A172 (cell line): Measurements from ENCODE around the gene CEP95. TPM values are rescaled to one million over a fixed set of nuclear protein-coding genes. Genes with fewer than 3 reads are reported as not detected.
"Not testable (repeated sequence)": the region's sequence is repeated elsewhere in the genome, so short reads cannot be mapped to it uniquely, and the experiment has no call there.

Experiments
- DNase-seq: peaks from one replicate; pipeline ENCODE4 v3.0.0-alpha.2; 2015; ENCODE audit warnings: low spot score
- total RNA-seq: library from RNA; depleted of rRNA; stranded (reverse); fragments of >200 nt; shearing (Covaris generic); gene quantifications from 2 replicates; pipeline ENCODE4 v1.2.3, GENCODE V29; 2014; rRNA removed

Gene CEP95
- total RNA-seq, 1 experiment from 2014 or later, result 36.7 TPM

DNA sequence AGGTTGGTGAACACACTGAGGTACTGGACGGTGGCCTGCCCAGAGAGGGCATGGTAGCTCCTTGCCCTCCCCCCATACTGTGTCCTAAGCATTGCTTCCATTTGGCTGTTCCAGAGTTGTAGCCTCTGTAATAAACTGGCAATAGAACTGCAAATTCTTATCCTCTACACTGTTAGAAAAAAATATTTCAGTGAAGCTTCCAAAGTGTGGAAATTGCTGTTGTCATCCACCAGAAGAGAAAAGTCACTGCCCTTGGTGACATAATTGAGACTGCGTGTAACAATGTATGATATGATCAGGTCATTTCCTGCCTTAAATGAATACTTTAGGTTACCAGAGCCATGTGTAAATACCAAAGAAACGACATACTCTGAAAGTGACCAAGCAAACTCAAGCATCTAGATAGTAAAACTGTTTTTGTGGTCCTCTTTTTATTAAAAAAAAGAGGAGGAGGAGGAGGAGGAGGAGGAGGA is 65.9 kb downstream of the CEP95 start:
- peak; percentile 46 for DNase-seq

DNA sequence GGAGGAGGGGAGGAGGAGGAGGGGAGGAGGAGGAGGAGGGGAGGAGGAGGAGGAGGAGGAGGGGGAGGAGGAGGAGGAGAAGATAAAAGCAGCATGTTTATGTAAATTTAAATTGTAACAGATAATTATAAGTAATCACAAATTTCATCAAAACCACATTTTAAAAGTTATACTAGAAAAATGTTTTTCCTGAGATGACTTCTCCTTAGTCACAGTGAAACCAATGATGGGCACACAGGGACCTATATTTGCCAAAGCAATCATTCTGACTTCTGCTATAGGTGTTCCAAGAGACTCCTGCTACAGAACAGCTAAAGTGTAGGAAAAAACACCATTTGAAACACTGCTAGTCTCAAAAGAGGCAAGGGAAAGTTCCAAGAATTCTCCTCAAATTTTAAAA is 66.4 kb downstream of the CEP95 start:
- no peak for DNase-seq

DNA sequence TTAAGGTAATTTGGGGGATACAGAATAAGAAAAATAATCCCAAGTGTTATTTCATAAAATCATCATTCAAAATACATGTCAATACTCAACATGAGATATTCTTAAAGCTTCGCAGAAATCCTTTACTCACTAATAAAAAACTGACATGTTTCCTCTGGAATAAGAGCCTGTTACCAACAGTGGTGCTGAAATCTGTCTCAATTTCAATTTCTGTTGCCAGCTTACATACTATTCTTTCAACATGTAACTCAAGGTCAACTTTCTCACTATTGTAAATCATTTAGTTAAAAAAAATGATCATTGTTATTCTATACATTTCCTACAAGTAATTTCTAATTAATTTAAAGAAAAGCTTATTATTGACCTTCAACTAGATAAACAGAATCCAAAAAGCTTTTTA is 67.9 kb downstream of the CEP95 start:
- no peak for DNase-seq

DNA sequence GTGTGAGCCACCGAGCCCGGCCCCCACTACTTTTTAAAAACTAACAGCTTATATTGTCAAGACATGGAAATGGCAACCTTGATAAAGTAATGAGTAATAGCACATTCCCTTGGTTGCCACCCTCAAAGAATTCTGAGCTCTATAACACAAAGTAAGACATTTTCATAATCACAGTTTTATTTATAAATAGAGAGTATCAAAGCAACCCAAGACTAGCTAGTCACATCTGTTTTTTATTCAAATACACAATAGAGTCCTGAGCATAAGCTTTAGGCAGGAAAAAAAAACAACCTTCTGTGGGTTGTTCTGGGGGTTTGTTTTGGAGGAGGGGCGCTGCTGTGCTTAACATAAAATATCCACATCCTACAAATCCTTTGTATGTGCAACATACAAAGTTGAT is 68.7 kb downstream of the CEP95 start:
- no peak for DNase-seq

DNA sequence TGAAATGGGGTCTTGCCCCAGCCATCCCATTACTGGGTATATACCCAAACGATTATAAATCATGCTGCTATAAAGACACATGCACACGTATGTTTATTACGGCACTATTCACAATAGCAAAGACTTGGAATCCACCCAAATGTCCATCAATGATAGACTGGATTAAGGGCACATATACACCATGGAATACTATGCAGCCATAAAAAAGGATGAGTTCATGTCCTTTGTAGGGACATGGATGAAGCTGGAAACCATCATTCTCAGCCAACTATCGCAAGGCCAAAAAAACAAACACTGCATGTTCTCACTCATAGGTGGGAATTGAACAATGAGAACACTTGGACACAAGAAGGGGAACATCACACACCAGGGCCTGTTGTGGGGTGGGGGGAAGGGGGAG is 70.2 kb downstream of the CEP95 start:
- not testable (repeated sequence) for DNase-seq

DNA sequence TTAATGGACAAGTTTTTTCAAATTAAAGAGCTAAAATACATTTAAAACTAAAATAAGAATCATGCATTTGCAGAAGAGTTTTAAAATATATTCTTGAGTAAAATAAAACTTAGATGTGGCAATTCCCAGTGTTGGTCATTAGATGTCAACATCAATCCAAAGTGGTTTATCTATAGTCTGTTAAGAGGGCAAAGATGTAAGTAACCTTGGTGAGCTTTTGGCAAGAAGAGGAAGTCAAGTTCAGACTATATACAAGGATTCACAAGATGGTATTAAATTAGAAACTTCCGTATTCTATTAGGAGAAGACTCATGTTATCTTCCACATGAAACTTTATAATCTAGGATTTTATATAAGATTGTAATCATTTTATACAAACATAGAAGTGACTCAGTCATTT is 73.1 kb downstream of the CEP95 start:
- no peak for DNase-seq

DNA sequence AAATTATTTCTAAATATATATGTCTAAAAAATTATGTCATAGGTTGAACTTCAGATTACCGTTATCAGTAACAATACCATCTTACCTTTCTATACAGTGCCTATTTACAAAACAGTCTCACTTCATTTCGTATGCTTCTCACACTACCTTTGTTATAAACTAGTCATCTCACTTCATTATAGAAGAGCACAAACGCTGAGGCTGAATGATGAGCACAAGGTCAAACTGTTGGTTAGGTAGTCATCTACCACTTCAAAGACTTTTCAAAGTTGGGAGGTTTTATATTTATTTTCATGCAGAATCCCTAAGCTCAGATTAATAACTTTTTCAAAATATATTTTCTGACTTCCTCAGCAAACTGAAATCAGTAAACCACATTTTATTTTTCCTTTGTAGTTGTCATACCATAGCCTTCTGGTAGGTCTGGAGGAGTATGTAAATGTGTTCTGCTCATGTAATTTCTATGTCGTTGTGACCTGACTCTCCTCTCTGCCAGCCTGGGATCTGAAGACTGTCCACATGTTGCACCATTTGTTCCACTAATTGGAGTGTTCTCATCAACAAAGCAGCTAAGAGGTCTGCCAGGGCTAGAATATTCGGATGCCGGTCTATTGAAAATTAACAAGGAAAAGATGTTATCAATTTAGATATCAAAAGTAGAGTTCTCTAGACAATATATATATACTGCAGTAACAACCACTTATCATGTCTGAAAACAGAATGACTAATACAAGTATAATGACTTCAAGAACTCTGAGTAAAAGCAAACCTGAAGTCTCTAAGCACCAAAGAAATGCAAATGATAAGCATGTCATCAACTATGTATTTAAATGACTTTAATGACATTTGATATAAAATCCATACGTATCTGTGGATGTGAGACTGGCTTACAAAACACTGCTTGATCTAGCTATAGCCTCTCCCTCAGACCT is 73.9 kb downstream of the CEP95 start:
- no peak for DNase-seq

DNA sequence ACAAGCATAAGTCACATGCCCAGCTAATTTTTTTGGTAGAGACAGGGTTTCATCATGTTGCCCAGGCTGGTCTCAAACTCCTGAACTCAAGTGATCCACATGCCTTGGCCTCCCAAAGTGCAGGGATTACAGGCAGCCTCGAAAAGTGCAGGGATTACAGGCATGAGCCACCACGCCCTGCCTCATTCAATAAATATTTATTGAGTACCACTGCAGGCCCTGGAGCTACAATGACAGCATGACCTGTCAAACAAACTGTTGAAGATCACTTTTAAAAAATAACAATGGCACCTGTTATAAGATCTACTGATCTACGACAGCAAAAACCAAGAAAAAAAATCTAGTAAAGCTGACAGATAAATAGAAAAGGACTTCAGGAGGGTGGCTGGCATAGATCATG is 76.3 kb downstream of the CEP95 start:
- DNase-seq, result no peak

DNA sequence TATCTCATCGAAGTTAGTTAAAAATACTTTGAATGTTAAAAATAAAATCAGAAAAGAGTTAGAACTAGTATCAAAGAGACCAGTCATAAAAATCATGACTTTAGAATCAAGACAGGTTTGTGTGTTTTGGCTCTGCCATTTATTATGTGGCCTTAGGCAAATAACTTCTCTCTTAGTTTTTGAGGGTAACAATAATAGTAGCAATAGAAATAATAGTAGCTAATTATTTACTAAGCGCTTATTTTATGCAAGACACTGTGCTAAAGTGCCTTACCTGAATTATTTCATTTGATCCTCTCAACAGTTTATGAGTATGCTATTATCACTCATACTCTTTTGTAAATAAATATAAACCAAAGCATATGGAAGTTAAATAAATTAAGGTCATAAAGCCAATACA is 78.4 kb downstream of the CEP95 start:
- no peak for DNase-seq

Other genes starting within 250 kb of the CEP95 start
- gene TEX2, start 243.7 kb upstream of the CEP95 start, total RNA-seq, result 31.6 and 31.9 TPM in 2 replicates
- gene PECAM1, start 116.1 kb upstream of the CEP95 start, total RNA-seq, result 0.05 TPM in 1 of 2 replicates, not detected in the other
- 1.4 and 6.6 TPM in 2 replicates for gene MILR1, start 57.9 kb upstream of the CEP95 start, total RNA-seq
- 7.1 and 11.0 TPM in 2 replicates for gene POLG2, start 9.9 kb upstream of the CEP95 start, total RNA-seq
- 338 and 562 TPM in 2 replicates for gene DDX5, start 688 bp upstream of the CEP95 start, total RNA-seq
- gene SMURF2, start 155.3 kb downstream of the CEP95 start, total RNA-seq, result 45.6 and 50.8 TPM in 2 replicates